Stimulated activated CD8-positive, alpha-beta memory T cell treated with anti-CD3 and anti-CD28 coated beads, Interleukin-4, amount 100 ng/mL, for 24 hours (primary cell): ENCODE data around the gene ATG13.
"Not testable (repeated sequence)": the region's sequence is repeated elsewhere in the genome, so short reads cannot be mapped to it uniquely, and the experiment has no call there.

Experiments used
- DNase-seq: peaks from one replicate; pipeline ENCODE4 v3.0.0-alpha.2; 2020; ENCODE audit warnings: low read depth

Gene ATG13

DNA sequence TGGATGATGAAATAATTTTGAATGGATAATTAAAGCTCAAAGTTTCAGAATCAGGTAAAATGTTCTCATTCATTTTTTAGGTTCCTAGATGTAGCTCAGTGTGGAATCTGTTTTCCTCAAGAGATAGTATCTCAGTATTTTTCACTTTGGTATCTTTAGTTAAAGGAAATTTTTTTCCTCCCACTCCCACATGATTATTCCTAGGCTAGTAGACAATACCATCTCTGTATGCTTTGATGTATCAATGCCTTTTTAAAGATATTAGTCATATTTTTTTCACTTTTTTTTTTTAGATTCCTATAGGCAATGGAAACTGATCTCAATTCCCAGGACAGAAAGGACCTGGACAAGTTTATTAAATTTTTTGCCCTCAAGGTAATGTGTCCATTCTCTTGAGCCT, 26.6 kb downstream of the ATG13 start:
- no peak for DNase-seq

DNA sequence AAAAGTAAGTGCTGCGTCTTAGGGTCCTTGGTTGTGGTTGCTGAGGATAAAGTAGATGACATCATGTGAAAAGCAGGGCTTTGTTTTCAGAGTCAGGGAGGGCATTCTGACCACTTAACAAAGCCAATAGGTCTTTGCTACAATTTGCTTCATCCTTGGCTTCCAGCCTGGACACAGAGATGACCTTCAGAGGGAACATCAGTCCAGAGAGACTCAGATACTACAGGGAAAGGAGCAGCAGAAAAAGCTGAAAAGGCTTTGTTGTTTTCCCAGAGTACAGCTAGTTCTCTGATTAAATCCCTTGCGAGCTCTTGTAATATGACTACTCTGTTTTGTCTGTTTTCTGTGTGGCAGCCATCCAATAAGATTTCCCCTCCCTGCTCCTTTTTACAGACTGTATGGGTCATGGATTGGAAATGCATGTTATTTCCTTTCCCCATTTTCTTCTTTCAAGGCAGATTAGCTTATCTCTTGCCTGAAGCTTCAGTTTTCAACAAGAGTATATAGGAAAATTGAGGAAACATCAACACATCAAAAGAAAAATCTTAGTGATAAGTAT, 31.9 kb downstream of the ATG13 start:
- DNase-seq = no peak

DNA sequence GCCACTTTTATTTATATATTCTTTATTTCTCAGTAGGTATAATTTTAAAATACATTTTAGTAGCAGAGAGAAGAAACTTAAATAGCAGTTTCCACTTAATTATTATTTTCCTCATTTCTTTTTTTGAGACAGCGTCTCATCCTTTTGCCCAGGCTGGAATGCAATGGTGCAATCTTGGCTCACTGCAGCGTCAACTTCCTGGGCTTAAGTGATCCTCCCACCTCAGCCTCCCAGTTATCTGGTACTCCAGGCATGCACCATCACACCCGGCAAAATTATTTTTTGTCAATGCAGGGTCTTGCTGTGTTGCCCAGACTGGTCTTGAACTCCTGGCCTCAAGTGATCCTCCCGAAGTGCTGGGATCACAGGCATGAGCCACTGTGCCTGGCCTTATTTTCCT, 38.3 kb downstream of the ATG13 start:
- DNase-seq = no peak

DNA sequence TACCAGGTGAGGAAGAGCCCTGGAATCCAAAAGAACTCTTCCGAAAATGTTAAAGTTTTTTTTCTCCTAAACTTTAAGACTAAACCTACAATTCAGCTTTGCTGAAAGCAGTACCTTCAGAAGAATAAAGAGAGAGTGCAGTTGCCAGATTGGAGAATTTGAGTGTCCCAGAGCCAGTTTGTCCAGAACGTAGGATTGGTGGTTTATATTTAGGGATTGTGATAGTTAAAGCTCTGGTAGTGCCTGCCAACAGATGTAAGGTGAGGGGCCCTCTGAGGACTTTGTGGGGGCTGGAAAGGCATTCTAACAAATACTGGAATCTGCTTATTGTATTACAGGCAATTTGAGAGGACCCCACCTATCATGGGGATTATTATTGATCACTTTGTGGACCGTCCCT, 39.8 kb downstream of the ATG13 start:
- DNase-seq = no peak

DNA sequence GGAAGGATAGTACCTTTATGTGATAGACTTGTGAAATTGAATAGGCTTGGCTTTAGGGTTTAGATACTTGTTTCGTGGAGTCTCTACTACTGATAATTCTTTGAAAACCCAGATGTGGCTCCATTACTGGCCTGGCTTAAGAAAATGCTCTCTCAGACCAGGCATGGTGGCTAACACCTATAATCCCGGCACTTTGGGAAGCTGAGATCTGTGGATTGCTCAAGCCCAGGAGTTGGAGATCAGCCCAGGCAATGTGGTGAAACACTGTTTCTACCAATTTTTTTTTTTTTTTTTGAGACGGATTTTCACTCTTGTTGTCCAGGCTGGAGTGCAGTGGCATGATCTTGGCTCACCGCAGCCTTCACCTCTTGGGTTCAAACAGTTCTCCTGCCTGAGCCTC, 40.9 kb downstream of the ATG13 start:
- DNase-seq = no peak

DNA sequence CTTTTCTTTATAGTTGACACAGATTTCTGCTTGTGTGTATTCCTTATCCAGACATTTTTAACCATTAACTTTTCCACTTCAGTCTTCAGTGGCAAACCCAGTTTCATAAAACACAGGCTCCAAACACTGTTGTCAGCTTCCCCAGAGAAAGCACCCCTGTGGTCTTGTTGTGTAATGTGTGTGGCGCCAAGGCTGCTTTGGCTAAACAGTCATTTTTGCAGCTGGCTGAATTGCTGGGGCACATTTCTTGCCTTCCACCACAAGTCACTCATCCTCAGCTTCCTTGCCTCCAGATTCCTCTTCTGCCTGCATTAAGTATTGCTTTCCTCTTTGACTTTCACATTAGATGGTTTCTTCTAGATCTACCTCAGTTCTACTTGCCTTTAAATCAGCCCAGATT, 42.6 kb downstream of the ATG13 start:
- DNase-seq = no peak

DNA sequence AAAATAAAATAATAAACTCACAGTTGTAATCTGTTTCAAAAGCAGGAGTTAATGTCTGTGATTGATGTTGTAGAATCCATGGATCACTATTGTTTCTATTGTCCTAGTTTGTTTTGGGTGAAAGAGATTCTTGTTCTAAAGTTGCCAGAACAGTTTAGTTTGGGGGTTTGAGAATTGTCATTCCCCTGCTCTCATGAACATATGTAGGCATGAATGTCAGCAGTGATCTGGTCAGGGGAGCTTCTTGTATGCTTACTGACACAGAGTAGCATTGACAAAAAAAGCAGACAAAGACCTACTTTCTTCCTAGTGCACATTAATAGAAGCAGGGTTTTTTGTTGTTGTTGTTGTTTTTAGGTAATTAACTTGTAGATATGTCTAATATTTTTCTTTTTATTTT, 44.5 kb downstream of the ATG13 start:
- no peak for DNase-seq

DNA sequence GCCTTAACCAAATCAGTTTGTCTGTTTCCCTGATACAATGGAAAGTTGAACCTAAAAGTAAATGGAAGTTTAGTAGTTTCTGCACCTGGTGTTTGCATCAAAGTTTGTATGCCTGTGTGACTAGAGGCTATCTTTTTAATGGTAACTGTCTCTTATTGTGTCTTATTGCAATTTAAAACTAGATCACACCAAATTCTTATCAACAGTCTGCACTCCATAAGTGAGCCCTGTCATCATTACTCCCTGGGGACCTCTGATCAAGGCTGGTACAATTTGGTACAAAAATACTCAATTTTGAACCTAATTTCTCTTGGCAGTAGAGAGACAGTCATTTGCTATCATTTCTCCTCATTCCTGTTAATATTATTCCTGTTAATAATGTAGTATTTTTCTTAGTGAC, 45.0 kb downstream of the ATG13 start:
- no peak for DNase-seq

DNA sequence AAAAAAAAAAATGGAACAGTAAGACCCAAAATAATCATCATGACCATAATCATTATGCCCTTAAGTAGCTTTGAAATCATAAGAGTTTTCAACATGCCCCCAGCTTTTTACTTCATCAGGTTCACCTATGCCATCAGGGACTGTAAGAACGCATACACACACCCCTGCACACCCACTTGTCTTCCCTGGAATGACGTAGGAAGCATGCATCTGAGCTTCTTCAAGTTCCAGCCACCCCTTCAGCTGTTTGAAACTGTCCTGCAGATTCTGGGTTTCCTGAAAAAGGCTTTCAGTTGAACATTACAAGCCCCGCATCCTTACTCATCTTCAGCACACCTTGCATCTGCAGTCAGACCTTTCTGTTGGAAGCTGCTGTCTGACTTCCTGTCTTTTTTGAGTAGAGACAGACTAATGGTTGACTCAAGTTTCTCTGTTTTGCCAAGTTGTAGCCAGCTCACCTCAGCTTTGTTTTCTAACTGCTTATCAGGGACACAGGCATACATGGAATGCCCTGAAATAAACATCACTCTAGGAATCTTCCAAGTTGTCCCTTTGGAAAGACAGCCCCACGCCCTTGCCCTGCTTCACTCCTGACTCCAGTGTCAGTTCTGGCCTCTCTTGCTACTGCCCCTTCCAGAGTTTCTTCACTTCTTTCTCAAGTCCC, 46.1 kb downstream of the ATG13 start:
- DNase-seq = no peak

DNA sequence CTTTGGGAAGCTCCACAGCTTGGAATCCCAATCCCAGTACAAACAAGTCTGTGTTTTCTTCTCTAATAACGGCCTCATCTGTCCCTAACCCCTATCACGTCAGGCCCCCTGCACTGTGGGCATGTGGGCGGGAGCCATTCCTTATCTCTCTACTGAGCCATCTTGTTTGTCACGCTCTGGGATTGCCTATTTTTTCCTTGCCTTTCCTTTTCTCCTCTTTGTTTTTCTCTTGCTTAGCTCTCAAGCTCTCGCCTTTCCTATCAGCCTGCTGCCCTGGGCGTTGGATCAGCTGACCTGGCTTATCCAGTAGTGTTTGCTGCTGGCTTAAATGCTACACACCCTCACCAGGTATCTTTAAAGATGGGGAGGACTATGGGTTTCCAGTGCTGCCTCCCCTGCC, 47.3 kb downstream of the ATG13 start:
- DNase-seq = no peak

DNA sequence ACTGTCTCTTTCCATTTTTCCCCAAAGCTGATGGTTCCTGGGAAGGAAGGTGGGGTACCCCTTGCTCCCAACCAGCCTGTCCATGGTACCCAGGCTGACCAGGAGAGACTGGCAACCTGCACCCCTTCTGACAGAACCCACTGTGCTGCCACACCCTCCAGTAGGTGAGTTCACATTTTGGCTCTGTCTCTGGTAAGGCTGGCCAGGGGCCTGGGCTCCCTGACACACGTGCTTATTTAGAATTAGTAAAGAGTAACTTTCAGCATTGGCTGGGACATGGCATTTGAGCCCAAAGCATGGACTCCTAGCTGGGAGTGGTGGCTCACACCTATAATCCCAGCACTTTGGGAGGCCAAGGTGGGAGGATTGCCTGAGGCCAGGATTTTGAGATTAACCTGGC, 48.0 kb downstream of the ATG13 start:
- no peak for DNase-seq

DNA sequence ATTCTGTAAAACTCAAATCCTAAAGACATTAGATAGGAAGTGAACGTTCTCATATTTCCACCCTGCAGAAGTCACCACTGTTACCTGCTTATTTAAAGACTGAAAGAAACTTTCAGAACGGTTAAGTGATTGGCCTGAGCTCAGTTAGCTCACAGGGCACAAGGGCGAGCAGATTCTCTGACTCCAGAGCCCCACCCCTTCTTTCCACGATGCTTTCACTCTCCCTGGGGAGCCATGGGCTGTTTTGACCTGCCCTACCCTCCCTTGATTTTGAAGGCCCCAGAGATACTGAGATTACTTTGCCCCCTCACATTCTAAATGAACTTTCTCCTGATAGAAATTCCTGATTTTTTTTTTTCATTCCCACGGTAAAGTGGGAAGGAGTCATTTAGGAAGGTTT, 49.2 kb downstream of the ATG13 start:
- no peak for DNase-seq

DNA sequence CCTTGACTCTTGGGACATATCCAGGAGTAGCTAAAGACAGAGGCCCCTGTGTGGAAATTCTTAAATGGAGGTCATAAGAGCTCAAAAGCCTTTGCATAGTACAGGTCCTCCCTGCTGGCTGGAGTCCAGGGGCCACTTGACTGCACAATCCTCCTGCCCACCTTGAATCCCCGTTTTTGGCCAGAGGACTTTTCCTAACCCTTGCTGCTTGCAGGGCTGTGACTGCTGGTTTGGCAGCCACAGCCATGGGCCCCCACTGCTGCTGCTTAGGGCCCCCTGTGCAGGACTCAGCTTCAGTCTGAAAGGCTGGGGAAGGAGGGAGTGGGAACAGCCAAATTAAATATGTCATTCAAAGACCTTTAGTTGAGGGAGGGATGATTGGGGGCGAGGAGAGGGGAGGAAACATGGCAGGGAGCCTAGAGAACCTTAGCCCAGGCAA, 49.7 kb downstream of the ATG13 start:
- DNase-seq = no peak

DNA sequence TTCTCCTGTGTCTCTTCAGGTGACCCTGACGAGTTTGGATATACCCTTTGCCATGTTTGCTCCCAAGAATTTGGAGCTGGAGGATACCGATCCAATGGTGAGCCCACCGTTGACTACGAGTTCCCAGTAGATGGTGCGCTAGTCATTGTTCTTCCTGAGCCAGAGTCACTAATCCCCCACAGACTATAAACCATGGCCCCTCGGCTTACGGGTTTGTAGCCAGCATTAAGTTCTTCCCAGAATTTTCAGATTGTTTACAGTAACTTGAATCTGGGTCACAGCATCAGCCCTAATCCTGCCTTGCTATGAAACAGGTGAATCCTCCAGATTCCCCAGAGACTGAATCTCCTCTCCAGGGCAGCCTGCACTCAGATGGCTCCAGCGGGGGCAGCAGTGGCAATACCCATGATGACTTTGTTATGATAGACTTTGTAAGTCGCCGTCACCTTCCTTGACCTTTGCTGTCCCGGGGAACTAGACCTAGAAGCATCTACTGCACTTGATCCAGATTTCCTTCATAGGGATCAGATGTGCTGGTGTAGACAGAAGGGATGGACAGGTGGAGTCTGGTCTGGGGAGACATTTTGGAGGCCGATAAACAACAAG, 51.2 kb downstream of the ATG13 start:
- DNase-seq = no peak

DNA sequence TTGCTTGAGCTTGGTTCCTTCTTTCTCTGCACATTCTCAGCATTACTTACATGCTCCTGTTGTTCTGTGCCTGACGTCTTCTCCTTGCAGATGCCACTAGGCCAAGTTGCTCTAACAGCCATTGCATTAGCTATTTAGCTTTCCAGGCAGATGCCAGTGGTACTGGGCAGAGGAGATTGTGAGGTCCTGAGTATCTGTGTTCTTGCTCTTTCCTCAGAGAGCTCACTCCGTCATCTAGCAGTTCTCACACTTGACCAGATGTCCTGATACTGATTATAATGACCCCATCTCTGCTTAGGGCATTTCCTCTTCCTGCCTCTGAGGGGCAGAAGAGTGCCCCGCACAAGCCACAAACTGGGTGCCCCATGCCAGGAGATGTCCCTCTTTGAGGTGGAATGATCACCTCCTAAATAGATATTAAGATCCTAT, 52.4 kb downstream of the ATG13 start:
- no peak for DNase-seq

DNA sequence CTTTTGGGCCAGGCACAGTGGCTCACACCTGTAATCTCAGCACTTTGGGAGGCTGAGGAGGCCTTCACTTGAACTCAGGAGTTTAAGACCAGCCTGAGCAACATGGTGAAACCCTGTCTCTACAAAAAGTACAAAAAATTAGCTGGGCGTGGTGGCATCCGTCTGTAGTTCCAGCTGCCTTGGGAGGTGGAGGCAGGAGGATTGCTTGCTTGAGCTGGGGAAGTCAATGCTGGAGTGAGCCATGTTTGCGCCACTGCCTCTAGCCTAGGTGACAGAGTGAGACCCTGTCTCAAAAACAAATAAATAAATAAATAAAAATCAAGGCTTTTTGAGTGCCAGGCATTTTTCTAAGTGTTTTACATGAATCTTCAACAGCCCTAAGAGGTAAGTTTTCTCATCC, 53.2 kb downstream of the ATG13 start:
- DNase-seq = not testable (repeated sequence)

DNA sequence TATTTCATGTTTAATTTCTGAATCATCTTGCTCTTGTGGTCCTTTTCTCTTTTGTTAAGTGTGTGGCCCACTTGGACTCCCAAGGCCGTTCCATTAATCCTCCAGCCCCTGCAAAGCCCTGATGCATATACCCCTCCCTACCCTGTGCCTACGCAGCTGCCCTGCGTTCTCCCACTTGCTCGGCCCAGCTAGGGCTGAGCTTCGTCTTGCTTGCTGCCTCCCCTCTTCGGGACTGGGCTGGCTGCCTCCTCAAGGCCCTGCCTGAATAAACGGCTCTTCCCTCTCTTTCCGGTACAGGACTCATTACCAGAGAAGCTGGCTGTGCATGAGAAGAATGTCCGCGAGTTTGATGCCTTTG, 54.6 kb downstream of the ATG13 start:
- no peak for DNase-seq

DNA sequence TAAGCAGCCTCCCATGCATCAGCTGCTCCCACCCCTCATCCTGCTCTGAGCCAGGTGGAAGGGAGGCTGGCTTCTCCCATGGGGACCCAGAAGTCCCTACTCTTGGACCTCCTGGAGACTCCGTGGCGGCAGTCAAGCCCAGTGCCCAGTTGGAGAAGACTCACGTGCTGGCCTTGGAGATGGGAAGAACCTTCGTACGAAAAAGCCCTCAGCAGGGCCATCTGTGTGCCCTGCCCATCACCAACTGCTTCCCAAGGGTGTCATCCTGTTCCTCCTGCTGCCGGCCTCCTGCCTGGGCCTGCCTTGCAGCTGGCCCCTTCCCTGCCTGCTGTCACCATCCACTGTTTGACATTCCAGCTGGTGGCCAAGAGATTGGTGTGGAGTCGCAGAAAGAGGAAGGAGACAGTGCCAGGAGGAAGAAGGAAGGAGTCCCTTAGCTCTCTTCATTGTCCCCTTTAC, 55.1 kb downstream of the ATG13 start:
- DNase-seq = no peak

DNA sequence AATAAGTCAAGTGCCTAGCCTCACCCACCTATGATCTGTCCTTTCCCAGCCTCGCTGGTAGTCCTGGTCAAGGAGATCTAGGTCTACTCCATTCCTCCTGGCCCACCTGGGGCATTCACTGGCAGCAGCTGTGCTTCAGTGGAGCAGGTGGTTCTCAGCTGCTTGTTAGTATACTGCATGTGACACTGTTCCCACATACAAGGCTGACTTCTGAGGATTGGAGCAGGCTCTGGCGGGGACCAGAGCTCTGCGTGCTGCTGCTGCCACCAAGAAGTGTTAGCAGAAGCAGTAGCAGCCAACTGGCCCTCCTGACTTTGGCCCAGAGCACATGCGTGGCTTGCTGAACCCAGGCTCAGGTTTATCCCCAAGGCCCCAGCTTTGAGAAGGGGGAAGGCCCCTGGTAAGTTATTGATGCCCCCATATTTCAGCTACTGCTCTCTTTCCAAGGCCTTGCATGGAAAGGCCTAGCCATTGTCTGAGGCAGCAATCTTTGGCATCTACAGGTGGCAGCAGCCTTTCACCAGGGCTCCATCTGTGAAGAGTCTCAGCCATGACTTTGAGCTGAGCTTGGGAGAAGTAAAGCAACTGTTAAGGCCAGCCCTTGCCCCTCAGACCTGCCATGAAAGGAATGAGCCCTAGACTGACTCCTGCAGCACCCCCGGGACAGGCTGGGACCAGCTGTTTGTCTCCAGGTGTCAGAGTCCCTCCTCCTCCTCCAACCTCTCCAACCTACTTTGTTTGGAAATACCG, 56.5 kb downstream of the ATG13 start:
- DNase-seq = no peak

DNA sequence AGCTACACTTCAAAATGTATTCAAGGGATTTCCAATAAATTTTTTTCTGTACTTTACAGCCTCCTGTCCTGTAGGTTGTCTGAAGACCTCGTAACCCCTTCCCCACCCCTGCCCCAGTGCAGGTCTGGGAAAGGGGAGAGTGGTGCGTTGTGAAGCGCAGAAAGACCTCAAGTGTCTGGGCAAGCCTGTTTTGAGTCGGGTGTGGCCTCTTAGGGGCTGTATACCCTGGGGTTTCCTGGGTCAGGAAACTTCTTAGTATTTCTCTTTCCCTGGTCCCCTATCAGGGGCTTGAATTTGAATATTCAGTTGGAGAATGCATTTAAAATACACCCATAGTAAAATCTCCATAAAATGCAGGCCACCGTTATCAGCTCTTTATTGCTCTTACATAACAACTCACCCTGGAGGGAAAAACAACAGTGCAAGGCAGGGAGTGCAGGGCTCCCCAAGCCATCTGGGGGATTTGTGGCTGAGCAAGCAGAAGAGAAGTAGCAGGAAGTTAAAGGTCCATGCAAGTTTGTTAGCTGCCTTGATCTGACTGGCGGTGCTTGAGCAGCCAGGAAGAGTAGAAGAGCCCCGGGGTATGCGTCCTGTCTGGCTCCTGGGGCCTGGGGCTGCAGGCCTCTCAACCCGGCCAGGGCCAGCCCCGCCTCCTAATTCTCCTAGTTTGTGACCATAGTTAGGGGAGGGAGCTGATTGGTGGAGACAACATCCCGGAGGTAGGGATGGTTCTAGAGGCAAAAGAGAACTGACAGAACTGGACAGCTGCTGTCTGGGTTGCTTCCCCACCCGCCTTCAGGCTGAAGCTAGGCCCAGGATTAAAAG, 57.3 kb downstream of the ATG13 start:
- DNase-seq = no peak

DNA sequence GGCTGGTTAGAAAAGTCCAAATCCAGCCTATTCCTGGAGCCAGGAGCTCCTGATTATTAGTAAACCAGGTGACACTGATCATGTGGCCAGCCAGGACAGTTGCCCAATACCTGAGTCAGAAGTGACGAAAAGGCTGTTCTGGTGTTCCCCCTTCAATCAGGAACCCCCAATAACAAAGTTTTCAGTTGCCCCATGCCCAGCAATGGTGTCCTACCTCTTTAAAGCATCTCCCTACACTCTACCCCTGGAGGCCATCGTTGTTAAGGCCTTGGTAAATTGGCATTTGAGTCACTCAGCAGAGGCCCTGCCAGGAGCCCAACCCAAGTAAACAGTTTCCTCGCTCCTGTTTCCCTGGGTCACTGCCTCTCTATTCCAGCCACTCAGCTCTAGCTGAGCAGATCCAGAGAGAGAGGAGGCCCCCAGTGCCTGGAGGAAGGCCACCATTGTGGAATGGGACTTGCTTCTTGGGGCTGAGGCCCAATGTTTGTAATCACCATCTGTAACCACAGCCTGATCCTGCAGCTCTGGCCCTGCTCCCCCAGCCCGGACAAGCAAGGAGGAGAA, 58.0 kb downstream of the ATG13 start:
- DNase-seq = no peak

DNA sequence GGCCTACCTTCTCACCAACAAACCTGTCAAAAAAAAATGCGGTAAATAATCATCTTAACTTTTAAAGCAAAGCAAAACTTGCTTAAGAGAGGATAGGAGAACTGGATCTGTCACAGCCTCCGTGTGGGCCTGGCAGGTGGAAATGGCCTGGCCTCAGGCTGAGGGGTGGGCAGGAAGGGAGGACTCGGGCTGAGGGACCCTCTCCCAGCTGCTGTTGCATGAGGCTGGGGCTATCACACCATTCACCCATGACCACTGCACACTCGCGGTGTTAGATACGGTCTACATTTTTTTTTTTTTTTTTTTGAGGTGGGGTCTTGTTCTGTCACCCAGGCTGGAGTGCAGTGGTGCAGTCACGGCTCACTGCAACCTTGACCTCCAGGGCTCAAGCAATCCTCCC, 58.6 kb downstream of the ATG13 start:
- no peak for DNase-seq
